HCT116 (cell line): Measurements from ENCODE around the gene RPS6KA2. TPM values are rescaled to one million over a fixed set of nuclear protein-coding genes. Genes with fewer than 3 reads are reported as not detected.

Experiments used
- ATAC-seq: fragments of 200-7000 bp; cut with Tn5 transposase; 2 replicates; pipeline ENCODE4 v1.9.1; 2020; ENCODE audit warnings: mild to moderate bottlenecking, moderate library complexity
- BruUV-seq: library from RNA; stranded (reverse); fragments of 400-500 nt; replicated peaks from 2 replicates; lab custom pipeline; 2021; lab: Mats Ljungman, UMichigan
- CTCF ChIA-PET: fragments of 300-600 bp; sonication (Branson Sonifier 250); formaldehyde crosslinking; loops from one replicate; lab custom pipeline; 2021; ENCODE audit warnings: antibody characterized with exemption; lab: Charles Lee
- POLR2A ChIA-PET: fragments of 300-600, 350-600 bp; sonication (Branson Sonifier 250); formaldehyde crosslinking; loops from one replicate; lab custom pipeline; 2021; ENCODE audit warnings: antibody characterized with exemption; lab: Charles Lee
- RAD21 ChIA-PET, 2 experiments: fragments of 300-600 bp; sonication (Branson Sonifier 250); formaldehyde crosslinking; loops; one replicate each; lab custom pipeline; 2023; ENCODE audit warnings: low total read pairs in 2 of 2; ENCODE audit not compliant: uncharacterized antibody in 2 of 2, unreplicated experiment in 2 of 2, low non-redundant PET in 1 of 2; lab: Charles Lee
- DNase-seq: peaks from one replicate; pipeline ENCODE4 v3.0.0-alpha.2; 2010; ENCODE audit warnings: low read depth, low spot score
- H2AFZ ChIP-seq: fragments of 200-600 bp; shearing (Covaris generic), sonication (generic); 2 replicates; pipeline ENCODE4 v1.6.1; 2017; ENCODE audit warnings: low read depth, mixed run types, mixed read lengths, antibody characterized with exemption, low read length; ENCODE audit not compliant: poor library complexity, severe bottlenecking
- H3K27ac ChIP-seq: 2 replicates; pipeline ENCODE4 v1.5.1; 2012; ENCODE audit warnings: low read depth, low read length
- H3K27me3 ChIP-seq: fragments of 200-600 bp; sonication (generic); 2 replicates; pipeline ENCODE4 v1.6.1; 2016; ENCODE audit warnings: mixed run types, low read length, mixed read lengths; ENCODE audit not compliant: insufficient read depth
- H3K36me3 ChIP-seq, 2 experiments: fragments of 200-500 bp in 1 of 2; fragments of 200-600 bp in 1 of 2; sonication (Bioruptor generic) in 1 of 2; sonication (generic) in 1 of 2; 2 replicates each; pipeline versions ENCODE4 v1.5.1 to v1.6.1; 2014 to 2016; ENCODE audit warnings: low read length in 2 of 2, inconsistent platforms in 1 of 2, mixed read lengths in 1 of 2, mixed run types in 1 of 2; ENCODE audit not compliant: insufficient read depth in 2 of 2, control insufficient read depth in 1 of 2
- H3K4me1 ChIP-seq, 2 experiments: fragments of 200-600 bp in 1 of 2; sonication (generic) in 1 of 2; 2 replicates each; pipeline versions ENCODE4 v1.5.1 to v1.6.1; 2012 to 2017; ENCODE audit warnings: low read length in 2 of 2, inconsistent platforms in 1 of 2, mild to moderate bottlenecking in 1 of 2, mixed read lengths in 1 of 2, mixed run types in 1 of 2, moderate library complexity in 1 of 2; ENCODE audit not compliant: insufficient read depth in 2 of 2, control insufficient read depth in 1 of 2
- H3K4me2 ChIP-seq: fragments of 200-600 bp; sonication (generic); 2 replicates; pipeline ENCODE4 v1.6.1; 2017; ENCODE audit warnings: mixed run types, low read length, mixed read lengths
- H3K4me3 ChIP-seq, 2 experiments: fragments of 200-600 bp in 1 of 2; sonication (generic) in 1 of 2; replicated peaks in 1 of 2; 2 replicates each; pipeline ENCODE4 v1.5.1; 2011 to 2016; ENCODE audit warnings: low read length in 2 of 2, control low read depth in 1 of 2, low read depth in 1 of 2, mild to moderate bottlenecking in 1 of 2, mixed read lengths in 1 of 2, mixed run types in 1 of 2
- H3K79me2 ChIP-seq: fragments of 200-600 bp; sonication (generic); 2 replicates; pipeline ENCODE4 v1.6.1; 2017; ENCODE audit warnings: mild to moderate bottlenecking, mixed run types, low read length, moderate library complexity, mixed read lengths; ENCODE audit not compliant: insufficient read depth
- H3K9ac ChIP-seq: fragments of 200-600 bp; sonication (generic); 2 replicates; pipeline ENCODE4 v1.6.1; 2016; ENCODE audit warnings: low read length, mixed read lengths
- H3K9me2 ChIP-seq: fragments of 200-600 bp; sonication (generic), shearing (Covaris generic); 2 replicates; pipeline ENCODE4 v1.6.1; 2017; ENCODE audit warnings: mixed run types, mild to moderate bottlenecking, moderate library complexity; ENCODE audit not compliant: insufficient read depth
- H3K9me3 ChIP-seq, 2 experiments: fragments of 200-500 bp in 1 of 2; fragments of 200-600 bp in 1 of 2; sonication (Bioruptor generic) in 1 of 2; sonication (generic) in 1 of 2; 2 replicates each; pipeline ENCODE4 v1.6.1; 2014 to 2017; ENCODE audit warnings: low read length in 2 of 2, mixed read lengths in 2 of 2, inconsistent platforms in 1 of 2, low read depth in 1 of 2, mild to moderate bottlenecking in 1 of 2, mixed run types in 1 of 2, moderate library complexity in 1 of 2; ENCODE audit not compliant: control insufficient read depth in 1 of 2, insufficient read depth in 1 of 2
- H4K20me1 ChIP-seq: fragments of 200-600 bp; sonication (generic), shearing (Covaris generic); 2 replicates; pipeline ENCODE4 v1.6.1; 2017; ENCODE audit warnings: mixed run types, mild to moderate bottlenecking, moderate library complexity; ENCODE audit not compliant: insufficient read depth
- CBX3 ChIP-seq: IDR thresholded peaks from 2 replicates; pipeline ENCODE4 v1.6.1; 2012; ENCODE audit warnings: low read depth
- EGR1 ChIP-seq: IDR thresholded peaks from 2 replicates; pipeline ENCODE4 v1.6.1; 2012; ENCODE audit warnings: low read depth
- ELF1 ChIP-seq: IDR thresholded peaks from 2 replicates; pipeline ENCODE4 v1.6.1; 2012; ENCODE audit warnings: low read depth, borderline replicate concordance
- EZH2 ChIP-seq: fragments of 200-600 bp; sonication (generic); IDR thresholded peaks from 2 replicates; pipeline ENCODE4 v1.6.1; 2017; ENCODE audit warnings: antibody characterized with exemption, mixed run types
- JUND ChIP-seq: IDR thresholded peaks from 2 replicates; pipeline ENCODE4 v1.6.1; 2012
- POLR2A ChIP-seq: IDR thresholded peaks from 2 replicates; pipeline ENCODE4 v1.7.0; 2011; ENCODE audit warnings: borderline replicate concordance; ENCODE audit not compliant: insufficient read depth, insufficient read length; ENCODE audit errors: extremely low read depth
- RAD21 ChIP-seq: IDR thresholded peaks from 2 replicates; pipeline ENCODE4 v1.6.1; 2012; ENCODE audit warnings: low read depth, mild to moderate bottlenecking
- SIN3A ChIP-seq: IDR thresholded peaks from 2 replicates; pipeline ENCODE4 v1.6.1; 2012; ENCODE audit warnings: low read depth
- SP1 ChIP-seq: IDR thresholded peaks from 2 replicates; pipeline ENCODE4 v1.6.1; 2012; ENCODE audit warnings: low read depth
- YY1 ChIP-seq: IDR thresholded peaks from 2 replicates; pipeline ENCODE4 v1.6.1; 2011; ENCODE audit warnings: low read length, low read depth, moderate library complexity, mild to moderate bottlenecking; ENCODE audit not compliant: insufficient replicate concordance; ENCODE audit errors: extremely low read depth
- intact Hi-C: fragments of 100-400 bp; cut with micrococcal nuclease; formaldehyde crosslinking; loops from 2 replicates; pipeline ENCODE4 v1.10.0; 2022
- total RNA-seq: library from RNA; stranded (reverse); gene quantifications from one replicate; pipeline ENCODE4 v1.2.1, GENCODE V29; 2021; ENCODE audit not compliant: unreplicated experiment
- TF ChIP-seq, protein P1 (sequence below): IDR thresholded peaks from 2 replicates; pipeline ENCODE4 v1.6.1; 2012
- TF ChIP-seq, protein P2 (sequence below): IDR thresholded peaks from 2 replicates; pipeline ENCODE4 v1.6.1; 2012; ENCODE audit warnings: low read depth
- TF ChIP-seq, protein P3 (sequence below): IDR thresholded peaks from 2 replicates; pipeline ENCODE4 v1.6.1; 2011; ENCODE audit warnings: mild to moderate bottlenecking, low read length, moderate library complexity; ENCODE audit not compliant: insufficient replicate concordance; ENCODE audit errors: extremely low read depth

RPS6KA2 gene
- total RNA-seq, 1 experiment from 2014 or later = 8.5 TPM

DNA sequence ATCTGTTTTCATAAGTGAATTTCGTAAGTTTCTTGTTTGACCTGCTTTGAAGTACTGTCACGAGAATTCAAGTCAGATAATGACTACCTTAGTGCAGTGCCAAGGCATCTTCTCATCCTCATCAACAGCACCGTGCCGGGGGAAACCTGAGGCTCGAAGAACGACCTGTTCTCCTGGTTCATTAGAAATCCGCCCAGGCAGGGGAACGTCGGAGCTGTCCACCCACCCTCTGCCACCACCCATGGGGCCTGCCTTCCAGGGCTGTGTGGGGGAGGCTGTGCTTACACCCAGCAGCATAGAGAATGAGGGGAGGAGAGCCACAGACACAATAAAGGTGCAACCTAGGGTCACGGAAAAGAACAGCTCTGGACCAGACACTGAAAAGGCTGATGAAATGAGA, 142.2 kb downstream of the RPS6KA2 start:
- no peaks in the 10 kb centered on the region for H3K79me2 ChIP-seq
- no peak overlapping the region for H3K4me2 ChIP-seq
- no peak overlapping the region for H3K27ac ChIP-seq
- H3K4me3 ChIP-seq = no peak overlapping the region
- H3K36me3 ChIP-seq = no peaks in the 10 kb centered on the region
- no peaks in the 10 kb centered on the region for H4K20me1 ChIP-seq
- H3K4me1 ChIP-seq = no peaks in the 10 kb centered on the region
- no TSS peak for BruUV-seq
- H3K27me3 ChIP-seq = no peaks in the 10 kb centered on the region
- TF ChIP-seq EZH2 (no peak), SP1 (no peak), SIN3A (no peak), YY1 (no peak), RAD21 (no peak), CBX3 (no peak), EGR1 (no peak), POLR2A (no peak), ELF1 (no peak), JUND (no peak)
- TF ChIP-seq, protein P1, sequence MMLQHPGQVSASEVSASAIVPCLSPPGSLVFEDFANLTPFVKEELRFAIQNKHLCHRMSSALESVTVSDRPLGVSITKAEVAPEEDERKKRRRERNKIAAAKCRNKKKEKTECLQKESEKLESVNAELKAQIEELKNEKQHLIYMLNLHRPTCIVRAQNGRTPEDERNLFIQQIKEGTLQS = no peak
- TF ChIP-seq, protein P2, sequence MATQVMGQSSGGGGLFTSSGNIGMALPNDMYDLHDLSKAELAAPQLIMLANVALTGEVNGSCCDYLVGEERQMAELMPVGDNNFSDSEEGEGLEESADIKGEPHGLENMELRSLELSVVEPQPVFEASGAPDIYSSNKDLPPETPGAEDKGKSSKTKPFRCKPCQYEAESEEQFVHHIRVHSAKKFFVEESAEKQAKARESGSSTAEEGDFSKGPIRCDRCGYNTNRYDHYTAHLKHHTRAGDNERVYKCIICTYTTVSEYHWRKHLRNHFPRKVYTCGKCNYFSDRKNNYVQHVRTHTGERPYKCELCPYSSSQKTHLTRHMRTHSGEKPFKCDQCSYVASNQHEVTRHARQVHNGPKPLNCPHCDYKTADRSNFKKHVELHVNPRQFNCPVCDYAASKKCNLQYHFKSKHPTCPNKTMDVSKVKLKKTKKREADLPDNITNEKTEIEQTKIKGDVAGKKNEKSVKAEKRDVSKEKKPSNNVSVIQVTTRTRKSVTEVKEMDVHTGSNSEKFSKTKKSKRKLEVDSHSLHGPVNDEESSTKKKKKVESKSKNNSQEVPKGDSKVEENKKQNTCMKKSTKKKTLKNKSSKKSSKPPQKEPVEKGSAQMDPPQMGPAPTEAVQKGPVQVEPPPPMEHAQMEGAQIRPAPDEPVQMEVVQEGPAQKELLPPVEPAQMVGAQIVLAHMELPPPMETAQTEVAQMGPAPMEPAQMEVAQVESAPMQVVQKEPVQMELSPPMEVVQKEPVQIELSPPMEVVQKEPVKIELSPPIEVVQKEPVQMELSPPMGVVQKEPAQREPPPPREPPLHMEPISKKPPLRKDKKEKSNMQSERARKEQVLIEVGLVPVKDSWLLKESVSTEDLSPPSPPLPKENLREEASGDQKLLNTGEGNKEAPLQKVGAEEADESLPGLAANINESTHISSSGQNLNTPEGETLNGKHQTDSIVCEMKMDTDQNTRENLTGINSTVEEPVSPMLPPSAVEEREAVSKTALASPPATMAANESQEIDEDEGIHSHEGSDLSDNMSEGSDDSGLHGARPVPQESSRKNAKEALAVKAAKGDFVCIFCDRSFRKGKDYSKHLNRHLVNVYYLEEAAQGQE = no peak
- TF ChIP-seq, protein P3, sequence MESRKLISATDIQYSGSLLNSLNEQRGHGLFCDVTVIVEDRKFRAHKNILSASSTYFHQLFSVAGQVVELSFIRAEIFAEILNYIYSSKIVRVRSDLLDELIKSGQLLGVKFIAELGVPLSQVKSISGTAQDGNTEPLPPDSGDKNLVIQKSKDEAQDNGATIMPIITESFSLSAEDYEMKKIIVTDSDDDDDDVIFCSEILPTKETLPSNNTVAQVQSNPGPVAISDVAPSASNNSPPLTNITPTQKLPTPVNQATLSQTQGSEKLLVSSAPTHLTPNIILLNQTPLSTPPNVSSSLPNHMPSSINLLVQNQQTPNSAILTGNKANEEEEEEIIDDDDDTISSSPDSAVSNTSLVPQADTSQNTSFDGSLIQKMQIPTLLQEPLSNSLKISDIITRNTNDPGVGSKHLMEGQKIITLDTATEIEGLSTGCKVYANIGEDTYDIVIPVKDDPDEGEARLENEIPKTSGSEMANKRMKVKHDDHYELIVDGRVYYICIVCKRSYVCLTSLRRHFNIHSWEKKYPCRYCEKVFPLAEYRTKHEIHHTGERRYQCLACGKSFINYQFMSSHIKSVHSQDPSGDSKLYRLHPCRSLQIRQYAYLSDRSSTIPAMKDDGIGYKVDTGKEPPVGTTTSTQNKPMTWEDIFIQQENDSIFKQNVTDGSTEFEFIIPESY = no peak
- CTCF ChIA-PET = no interaction called here
- DNase-seq (no peak), ATAC-seq (no peak)
- no peak overlapping the region for H3K9ac ChIP-seq
- intact Hi-C loops = no loop called here
- RAD21 ChIA-PET = no interaction called here
- H2AFZ ChIP-seq = no peak overlapping the region
- H3K9me3 ChIP-seq = no peaks in the 10 kb centered on the region
- POLR2A ChIA-PET = no interaction called here
- no peaks in the 10 kb centered on the region for H3K9me2 ChIP-seq
